H1 (cell line): Measurements from ENCODE around the gene TTL. TPM values are rescaled to one million over a fixed set of nuclear protein-coding genes. Genes with fewer than 3 reads are reported as not detected.
"Not testable (repeated sequence)": the region's sequence is repeated elsewhere in the genome, so short reads cannot be mapped to it uniquely, and the experiment has no call there.

Experiments used
- CTCF ChIA-PET: fragments of 300-600 bp; sonication (Branson Sonifier 250); formaldehyde crosslinking; loops from one replicate; lab custom pipeline; 2021; ENCODE audit not compliant: partially characterized antibody; lab: Charles Lee
- POLR2A ChIA-PET: fragments of 300-600 bp; sonication (Branson Sonifier 250); formaldehyde crosslinking; loops from one replicate; lab custom pipeline; 2021; ENCODE audit warnings: inconsistent platforms; ENCODE audit not compliant: partially characterized antibody; lab: Charles Lee
- DNase-seq, 2 experiments: peaks; one replicate each; pipeline versions ENCODE4 v3.0.0 to v3.0.0-alpha.2; 2010 to 2022; ENCODE audit warnings: low spot score in 2 of 2, low read depth in 1 of 2, mixed read lengths in 1 of 2
- FAIRE-seq: peaks from 2 replicates; lab custom pipeline; 2011; peaks lifted over from hg19 to GRCh38; lab: Jason Lieb, UNC
- H2AFZ ChIP-seq: 2 replicates; pipeline ENCODE4 v1.8.1; 2012; ENCODE audit warnings: low read length, inconsistent platforms
- H2AK5ac ChIP-seq: 2 replicates; pipeline ENCODE4 v1.6.1; 2013; ENCODE audit warnings: low read depth, low read length
- H2BK120ac ChIP-seq: replicated peaks from 2 replicates; pipeline ENCODE3; 2013; ENCODE audit warnings: low read depth, low read length, inconsistent platforms
- H2BK12ac ChIP-seq: 2 replicates; pipeline ENCODE4 v1.6.1; 2013; ENCODE audit warnings: low read depth, low read length
- H2BK15ac ChIP-seq: 2 replicates; pipeline ENCODE4 v1.6.1; 2013; ENCODE audit warnings: low read length
- H2BK20ac ChIP-seq: 2 replicates; pipeline ENCODE4 v1.6.1; 2013; ENCODE audit warnings: low read length
- H2BK5ac ChIP-seq: 2 replicates; pipeline ENCODE4 v1.6.1; 2013; ENCODE audit warnings: low read depth, low read length
- H3K14ac ChIP-seq: 2 replicates; pipeline ENCODE4 v1.6.1; 2013; ENCODE audit warnings: inconsistent platforms; ENCODE audit not compliant: insufficient read length
- H3K18ac ChIP-seq: 2 replicates; pipeline ENCODE4 v1.6.1; 2013; ENCODE audit warnings: low read length; ENCODE audit errors: extremely low read depth
- H3K23ac ChIP-seq: 2 replicates; pipeline ENCODE4 v1.6.1; 2013; ENCODE audit warnings: inconsistent platforms; ENCODE audit not compliant: insufficient read length
- H3K23me2 ChIP-seq: 2 replicates; pipeline ENCODE4 v1.6.1; 2013; ENCODE audit warnings: low read depth, low read length
- H3K27ac ChIP-seq: 2 replicates; pipeline ENCODE4 v1.6.1; 2011; ENCODE audit warnings: low read depth, low read length, inconsistent platforms
- H3K27me3 ChIP-seq, 4 experiments: replicated peaks in 1 of 4; 1 replicate in 1 of 4; 2 replicates in 3 of 4; pipeline versions ENCODE4 v1.6.1 to v1.8.1; 2011 to 2013; ENCODE audit warnings: low read length in 3 of 4, mild to moderate bottlenecking in 3 of 4, inconsistent platforms in 2 of 4, mixed read lengths in 2 of 4, moderate library complexity in 1 of 4; ENCODE audit not compliant: control insufficient read depth in 3 of 4, insufficient read depth in 3 of 4; ENCODE audit errors: extremely low read depth in 1 of 4
- H3K36me3 ChIP-seq, 4 experiments: 2 replicates each; pipeline versions ENCODE4 v1.6.1 to v1.8.1; 2011 to 2013; ENCODE audit warnings: mild to moderate bottlenecking in 4 of 4, low read length in 3 of 4, moderate library complexity in 2 of 4, control low read depth in 1 of 4, inconsistent platforms in 1 of 4; ENCODE audit not compliant: insufficient read depth in 4 of 4, control insufficient read depth in 2 of 4
- H3K4ac ChIP-seq: replicated peaks from 2 replicates; pipeline ENCODE3; 2013; ENCODE audit warnings: low read length, low read depth, mixed read lengths, inconsistent platforms; ENCODE audit not compliant: insufficient read length
- H3K4me1 ChIP-seq, 4 experiments: replicated peaks in 1 of 4; 1 replicate in 1 of 4; 2 replicates in 3 of 4; pipeline versions ENCODE4 v1.6.1 to v1.8.1; 2011 to 2013; ENCODE audit warnings: low read length in 3 of 4, inconsistent platforms in 2 of 4, mixed read lengths in 1 of 4; ENCODE audit not compliant: insufficient read depth in 4 of 4, control insufficient read depth in 3 of 4
- H3K4me2 ChIP-seq, 2 experiments: 2 replicates each; pipeline versions ENCODE4 v1.6.1 to v1.8.1; 2011 to 2013; ENCODE audit warnings: low read depth in 2 of 2, low read length in 2 of 2, control low read depth in 1 of 2, inconsistent platforms in 1 of 2, mild to moderate bottlenecking in 1 of 2; ENCODE audit not compliant: insufficient read depth in 1 of 2
- H3K4me3 ChIP-seq, 4 experiments: fragments of 200-600, 300-600 bp in 1 of 4; sonication (generic), shearing (Covaris generic), sonication (Bioruptor Twin) in 1 of 4; 2 replicates each; pipeline versions ENCODE4 v1.5.1 to v1.8.1; 2011 to 2016; ENCODE audit warnings: low read length in 4 of 4, low read depth in 3 of 4, control low read depth in 2 of 4, inconsistent platforms in 2 of 4, mild to moderate bottlenecking in 2 of 4, mixed read lengths in 1 of 4, moderate library complexity in 1 of 4; ENCODE audit not compliant: insufficient read depth in 2 of 4; ENCODE audit errors: extremely low read depth in 1 of 4
- H3K56ac ChIP-seq: replicated peaks from 2 replicates; pipeline ENCODE3; 2013; ENCODE audit warnings: low read depth, mild to moderate bottlenecking, mixed read lengths, low read length, inconsistent platforms; ENCODE audit not compliant: insufficient read length
- H3K79me1 ChIP-seq: 2 replicates; pipeline ENCODE4 v1.6.1; 2013; ENCODE audit warnings: low read depth, low read length, control low read depth
- H3K79me2 ChIP-seq, 2 experiments: 2 replicates each; pipeline versions ENCODE4 v1.6.1 to v1.8.1; 2012 to 2013; ENCODE audit warnings: low read length in 2 of 2, mild to moderate bottlenecking in 2 of 2, inconsistent platforms in 1 of 2; ENCODE audit not compliant: insufficient read depth in 2 of 2, control insufficient read depth in 1 of 2
- H3K9ac ChIP-seq, 4 experiments: replicated peaks in 1 of 4; 1 replicate in 1 of 4; 2 replicates in 3 of 4; pipeline versions ENCODE4 v1.6.1 to v1.8.1; 2011 to 2013; ENCODE audit warnings: low read depth in 3 of 4, low read length in 3 of 4, control low read depth in 2 of 4, mild to moderate bottlenecking in 2 of 4, moderate library complexity in 2 of 4, inconsistent platforms in 1 of 4; ENCODE audit errors: extremely low read depth in 1 of 4
- H3K9me3 ChIP-seq, 2 experiments: 2 replicates each; pipeline versions ENCODE4 v1.6.1 to v1.8.1; 2012 to 2013; ENCODE audit warnings: mild to moderate bottlenecking in 2 of 2, moderate library complexity in 2 of 2, control low read depth in 1 of 2, inconsistent platforms in 1 of 2, low read depth in 1 of 2, low read length in 1 of 2, mixed read lengths in 1 of 2; ENCODE audit not compliant: insufficient read depth in 2 of 2
- H4K20me1 ChIP-seq, 2 experiments: replicated peaks in 1 of 2; 2 replicates each; pipeline versions ENCODE3 to v1.8.1; 2011 to 2013; ENCODE audit warnings: inconsistent platforms in 2 of 2, low read length in 2 of 2, mild to moderate bottlenecking in 1 of 2; ENCODE audit not compliant: insufficient read depth in 2 of 2, control insufficient read depth in 1 of 2
- H4K5ac ChIP-seq: 2 replicates; pipeline ENCODE4 v1.6.1; 2013; ENCODE audit warnings: low read length, low read depth, mixed read lengths, inconsistent platforms; ENCODE audit not compliant: insufficient read length
- H4K8ac ChIP-seq: 2 replicates; pipeline ENCODE4 v1.8.0; 2013; ENCODE audit warnings: mild to moderate bottlenecking, moderate library complexity, low read length, inconsistent platforms; ENCODE audit not compliant: insufficient read depth; ENCODE audit errors: extremely low read depth
- H4K91ac ChIP-seq: replicated peaks from 2 replicates; pipeline ENCODE3; 2013; ENCODE audit warnings: low read length, mixed read lengths, inconsistent platforms; ENCODE audit not compliant: insufficient read length
- WGBS, 2 experiments: shearing (Covaris generic) in 1 of 2; methylation state at CpG; one replicate each; pipeline versions ENCODE4 v1.1.6 to v1.1.7; 2013 to 2015; ENCODE audit warnings: low lambda C conversion rate in 2 of 2, mixed read lengths in 2 of 2, inconsistent platforms in 1 of 2, low coverage in 1 of 2, missing lambda C conversion rate in 1 of 2; ENCODE audit not compliant: insufficient replicate concordance in 2 of 2, insufficient coverage in 1 of 2, insufficient read length in 1 of 2; ENCODE audit errors: extremely low coverage in 1 of 2, missing lambda C conversion rate in 1 of 2; 5-methylcytosine and 5-hydroxymethylcytosine counted together
- polyA plus RNA-seq, 7 experiments: library from polyadenylated mRNA; depleted of rRNA in 3 of 7; stranded (reverse) in 5 of 7; unstranded in 2 of 7; fragments of >200 nt in 5 of 7; fragments of 200-250 nt in 2 of 7; gene quantifications; 1 replicate in 5 of 7; 2 replicates in 1 of 7; 4 replicates in 1 of 7; pipeline versions ENCODE4 v1.2.1 to v1.2.3, GENCODE V29; 2011 to 2013; ENCODE audit warnings: missing spikeins in 2 of 7, mixed read lengths in 2 of 7
- total RNA-seq: library from RNA; stranded (reverse); fragmentation: NEBNext Ultra II Directional; extraction: Animal tissue kit (Norgen Biotek cat#: 25700); gene quantifications from 2 replicates; pipeline ENCODE4 v1.2.1, GENCODE V29; 2021

Gene TTL
- total and polyA plus RNA-seq, 2 of the 8 experiments (the other 6 are each of a cell fraction or from before 2014, with no cell fraction given): 17.5 to 57.1 TPM

GRCh38 chr2:112434890-112435715 lies 46.9 kb upstream of the TTL start:
- H3K4me3 ChIP-seq, H3K23me2 ChIP-seq, H3K36me3 ChIP-seq, H4K5ac ChIP-seq, H3K79me2 ChIP-seq, H3K79me1 ChIP-seq, H2AK5ac ChIP-seq, FAIRE-seq, H3K9me3 ChIP-seq, H2BK20ac ChIP-seq, H2AFZ ChIP-seq, H2BK12ac ChIP-seq, H3K27ac ChIP-seq, H3K14ac ChIP-seq, H3K4ac ChIP-seq, H3K4me2 ChIP-seq, H3K9ac ChIP-seq, H4K91ac ChIP-seq, H2BK15ac ChIP-seq, H3K23ac ChIP-seq, H2BK5ac ChIP-seq, H3K4me1 ChIP-seq, H3K18ac ChIP-seq, H3K27me3 ChIP-seq, H3K56ac ChIP-seq, DNase-seq, H2BK120ac ChIP-seq, POLR2A ChIA-PET, H4K20me1 ChIP-seq: not testable (repeated sequence)
- 90% methylated on average over 7 of the region's 33 CpGs; no CpG with 5 or more reads in 1 of the 2 experiments for WGBS, 2 experiments
- H4K8ac ChIP-seq: peak overlapping the region; percentile 51
- CTCF ChIA-PET: interaction anchor here (0.6 to 2.3 kb wide), 5 partner anchors 58 to 318 kb away, joined by 3 to 7 read pairs (median 3); no protein-coding TSS in a partner anchor
